HEK293 (cell line): ENCODE measurements around the gene NEMP2.

Experiments used
- OSR2 ChIP-seq: fragments of 450-650 bp; formaldehyde crosslinking; IDR thresholded peaks from 2 replicates; pipeline ENCODE4 v1.5.1; 2016; ENCODE audit warnings: missing biosample characterization, missing genetic modification characterization
- REPIN1 ChIP-seq: fragments of 450-650 bp; formaldehyde crosslinking; IDR thresholded peaks from 2 replicates; pipeline ENCODE4 v1.5.1; 2017; ENCODE audit warnings: missing biosample characterization, missing genetic modification characterization, low read depth
- ZNF133 ChIP-seq: fragments of 450-650 bp; formaldehyde crosslinking; IDR thresholded peaks from 2 replicates; pipeline ENCODE4 v1.5.1; 2016; ENCODE audit warnings: missing biosample characterization, missing genetic modification characterization
- ZNF138 ChIP-seq: fragments of 450-650 bp; formaldehyde crosslinking; IDR thresholded peaks from 2 replicates; pipeline ENCODE4 v1.5.1; 2016; ENCODE audit warnings: missing biosample characterization, missing genetic modification characterization, borderline replicate concordance
- ZNF214 ChIP-seq: fragments of 450-650 bp; formaldehyde crosslinking; IDR thresholded peaks from 2 replicates; pipeline ENCODE4 v1.5.1; 2017; ENCODE audit warnings: missing biosample characterization, mild to moderate bottlenecking, missing genetic modification characterization, borderline replicate concordance
- ZNF416 ChIP-seq: fragments of 450-650 bp; formaldehyde crosslinking; IDR thresholded peaks from 2 replicates; pipeline ENCODE4 v1.5.1; 2016; ENCODE audit warnings: missing biosample characterization, missing genetic modification characterization
- ZNF747 ChIP-seq: fragments of 450-650 bp; formaldehyde crosslinking; IDR thresholded peaks from 2 replicates; pipeline ENCODE4 v1.5.1; 2016; ENCODE audit warnings: missing biosample characterization, missing genetic modification characterization
- ZNF785 ChIP-seq: fragments of 450-650 bp; formaldehyde crosslinking; IDR thresholded peaks from 2 replicates; pipeline ENCODE4 v1.5.1; 2016; ENCODE audit warnings: missing biosample characterization, missing genetic modification characterization
- ZNF830 ChIP-seq: fragments of 450-650 bp; IDR thresholded peaks from 2 replicates; pipeline ENCODE4 v1.5.0; 2018; ENCODE audit warnings: missing biosample characterization, missing genetic modification characterization, low read depth, mild to moderate bottlenecking, moderate library complexity
- ZSCAN30 ChIP-seq: fragments of 450-650 bp; IDR thresholded peaks from 2 replicates; pipeline ENCODE4 v1.5.1; 2018; ENCODE audit warnings: missing biosample characterization, mild to moderate bottlenecking, missing genetic modification characterization, moderate library complexity
- TF ChIP-seq, protein P1 (sequence below): fragments of 450-650 bp; formaldehyde crosslinking; IDR thresholded peaks from 2 replicates; pipeline ENCODE4 v1.5.1; 2016; ENCODE audit warnings: missing biosample characterization, missing genetic modification characterization
- TF ChIP-seq, protein P2 (sequence below): fragments of 450-650 bp; formaldehyde crosslinking; IDR thresholded peaks from 2 replicates; pipeline ENCODE4 v1.5.1; 2016; ENCODE audit warnings: missing biosample characterization, missing genetic modification characterization
- TF ChIP-seq, protein P3 (sequence below): fragments of 450-650 bp; formaldehyde crosslinking; IDR thresholded peaks from 2 replicates; pipeline ENCODE4 v1.5.1; 2016; ENCODE audit warnings: missing biosample characterization, missing genetic modification characterization

DNA sequence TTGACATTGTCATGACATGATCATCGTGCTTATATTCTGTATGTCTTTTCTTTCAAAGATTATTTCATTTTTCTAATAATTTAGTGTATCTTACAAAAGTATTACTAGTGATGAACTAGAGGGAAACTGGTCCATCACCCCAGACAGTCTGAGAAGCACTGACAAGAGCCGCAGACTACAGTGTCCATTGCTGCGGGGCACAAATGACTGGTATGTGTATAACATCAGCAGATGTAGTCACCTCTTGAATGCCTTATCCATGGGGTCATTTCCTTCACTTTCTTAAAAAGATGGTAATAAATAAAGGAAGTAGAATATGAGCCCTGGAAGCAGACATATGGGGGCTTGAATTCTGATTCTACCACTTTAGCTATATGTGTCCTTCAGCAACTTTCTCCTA lies 29.6 kb downstream of the NEMP2 start:
- TF ChIP-seq, protein P1, sequence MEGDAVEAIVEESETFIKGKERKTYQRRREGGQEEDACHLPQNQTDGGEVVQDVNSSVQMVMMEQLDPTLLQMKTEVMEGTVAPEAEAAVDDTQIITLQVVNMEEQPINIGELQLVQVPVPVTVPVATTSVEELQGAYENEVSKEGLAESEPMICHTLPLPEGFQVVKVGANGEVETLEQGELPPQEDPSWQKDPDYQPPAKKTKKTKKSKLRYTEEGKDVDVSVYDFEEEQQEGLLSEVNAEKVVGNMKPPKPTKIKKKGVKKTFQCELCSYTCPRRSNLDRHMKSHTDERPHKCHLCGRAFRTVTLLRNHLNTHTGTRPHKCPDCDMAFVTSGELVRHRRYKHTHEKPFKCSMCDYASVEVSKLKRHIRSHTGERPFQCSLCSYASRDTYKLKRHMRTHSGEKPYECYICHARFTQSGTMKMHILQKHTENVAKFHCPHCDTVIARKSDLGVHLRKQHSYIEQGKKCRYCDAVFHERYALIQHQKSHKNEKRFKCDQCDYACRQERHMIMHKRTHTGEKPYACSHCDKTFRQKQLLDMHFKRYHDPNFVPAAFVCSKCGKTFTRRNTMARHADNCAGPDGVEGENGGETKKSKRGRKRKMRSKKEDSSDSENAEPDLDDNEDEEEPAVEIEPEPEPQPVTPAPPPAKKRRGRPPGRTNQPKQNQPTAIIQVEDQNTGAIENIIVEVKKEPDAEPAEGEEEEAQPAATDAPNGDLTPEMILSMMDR = no peak
- TF ChIP-seq ZSCAN30 (tag by site-specific recombination) = no peak
- TF ChIP-seq, protein P2, sequence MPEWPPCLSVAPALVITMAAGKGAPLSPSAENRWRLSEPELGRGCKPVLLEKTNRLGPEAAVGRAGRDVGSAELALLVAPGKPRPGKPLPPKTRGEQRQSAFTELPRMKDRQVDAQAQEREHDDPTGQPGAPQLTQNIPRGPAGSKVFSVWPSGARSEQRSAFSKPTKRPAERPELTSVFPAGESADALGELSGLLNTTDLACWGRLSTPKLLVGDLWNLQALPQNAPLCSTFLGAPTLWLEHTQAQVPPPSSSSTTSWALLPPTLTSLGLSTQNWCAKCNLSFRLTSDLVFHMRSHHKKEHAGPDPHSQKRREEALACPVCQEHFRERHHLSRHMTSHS (tag by site-specific recombination) = no peak
- no peak for TF ChIP-seq REPIN1 (tag by site-specific recombination)
- no peak for TF ChIP-seq ZNF747 (tag by site-specific recombination)
- TF ChIP-seq, protein P3, sequence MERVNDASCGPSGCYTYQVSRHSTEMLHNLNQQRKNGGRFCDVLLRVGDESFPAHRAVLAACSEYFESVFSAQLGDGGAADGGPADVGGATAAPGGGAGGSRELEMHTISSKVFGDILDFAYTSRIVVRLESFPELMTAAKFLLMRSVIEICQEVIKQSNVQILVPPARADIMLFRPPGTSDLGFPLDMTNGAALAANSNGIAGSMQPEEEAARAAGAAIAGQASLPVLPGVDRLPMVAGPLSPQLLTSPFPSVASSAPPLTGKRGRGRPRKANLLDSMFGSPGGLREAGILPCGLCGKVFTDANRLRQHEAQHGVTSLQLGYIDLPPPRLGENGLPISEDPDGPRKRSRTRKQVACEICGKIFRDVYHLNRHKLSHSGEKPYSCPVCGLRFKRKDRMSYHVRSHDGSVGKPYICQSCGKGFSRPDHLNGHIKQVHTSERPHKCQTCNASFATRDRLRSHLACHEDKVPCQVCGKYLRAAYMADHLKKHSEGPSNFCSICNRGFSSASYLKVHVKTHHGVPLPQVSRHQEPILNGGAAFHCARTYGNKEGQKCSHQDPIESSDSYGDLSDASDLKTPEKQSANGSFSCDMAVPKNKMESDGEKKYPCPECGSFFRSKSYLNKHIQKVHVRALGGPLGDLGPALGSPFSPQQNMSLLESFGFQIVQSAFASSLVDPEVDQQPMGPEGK (tag by site-specific recombination) = no peak
- TF ChIP-seq ZNF214 (tag by site-specific recombination) = no peak
- TF ChIP-seq ZNF416 (tag by site-specific recombination) = no peak
- TF ChIP-seq ZNF785 (tag by site-specific recombination) = no peak
- no peak for TF ChIP-seq OSR2 (tag by site-specific recombination)
- TF ChIP-seq ZNF133 (tag by site-specific recombination) = no peak
- TF ChIP-seq ZNF830 (tag by site-specific recombination) = no peak
- no peak for TF ChIP-seq ZNF138 (tag by site-specific recombination)
